Hematopoietic multipotent progenitor cell treated with erythropoietin and hydrocortisone succinate and interleukin-3 and kit ligand, for 4 days (in vitro differentiated cells): ENCODE measurements around the gene TEAD4.

ENCODE experiments used
- DNase-seq: peaks from one replicate; pipeline ENCODE4 v3.0.0-alpha.2; 2015

TEAD4 gene

DNA sequence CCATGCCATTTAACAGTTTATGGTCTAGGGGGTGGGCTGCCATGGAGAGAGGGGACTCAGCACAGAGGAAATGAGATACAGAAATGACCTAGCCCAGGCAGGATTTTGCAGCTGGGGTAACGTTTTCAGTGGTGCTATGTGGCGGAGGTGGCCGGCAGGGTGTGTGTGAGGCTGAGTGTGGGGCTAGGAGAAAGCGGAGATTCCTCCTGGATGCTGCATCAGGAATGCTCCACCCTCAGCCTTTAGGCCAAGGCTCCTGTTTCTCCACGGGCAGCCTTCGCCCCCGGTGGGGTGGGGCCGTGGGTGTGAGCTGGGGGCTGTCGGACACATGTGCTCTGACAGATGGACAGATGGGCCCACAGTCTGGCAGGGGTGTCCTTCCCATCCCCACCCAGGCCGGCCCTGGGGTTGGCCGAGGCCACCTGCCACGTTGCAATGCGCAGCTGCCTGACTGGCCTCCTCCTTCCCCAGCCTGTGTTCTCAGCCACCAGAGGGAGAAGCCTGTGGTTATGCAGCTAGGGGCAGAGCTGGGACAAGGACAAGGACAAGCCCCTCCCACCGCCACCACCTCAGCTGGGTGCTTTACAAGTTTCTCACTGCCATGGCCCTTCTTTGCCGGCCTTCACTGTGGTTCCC is 44.3 kb downstream of the TEAD4 start:
- DNase-seq = no peak

DNA sequence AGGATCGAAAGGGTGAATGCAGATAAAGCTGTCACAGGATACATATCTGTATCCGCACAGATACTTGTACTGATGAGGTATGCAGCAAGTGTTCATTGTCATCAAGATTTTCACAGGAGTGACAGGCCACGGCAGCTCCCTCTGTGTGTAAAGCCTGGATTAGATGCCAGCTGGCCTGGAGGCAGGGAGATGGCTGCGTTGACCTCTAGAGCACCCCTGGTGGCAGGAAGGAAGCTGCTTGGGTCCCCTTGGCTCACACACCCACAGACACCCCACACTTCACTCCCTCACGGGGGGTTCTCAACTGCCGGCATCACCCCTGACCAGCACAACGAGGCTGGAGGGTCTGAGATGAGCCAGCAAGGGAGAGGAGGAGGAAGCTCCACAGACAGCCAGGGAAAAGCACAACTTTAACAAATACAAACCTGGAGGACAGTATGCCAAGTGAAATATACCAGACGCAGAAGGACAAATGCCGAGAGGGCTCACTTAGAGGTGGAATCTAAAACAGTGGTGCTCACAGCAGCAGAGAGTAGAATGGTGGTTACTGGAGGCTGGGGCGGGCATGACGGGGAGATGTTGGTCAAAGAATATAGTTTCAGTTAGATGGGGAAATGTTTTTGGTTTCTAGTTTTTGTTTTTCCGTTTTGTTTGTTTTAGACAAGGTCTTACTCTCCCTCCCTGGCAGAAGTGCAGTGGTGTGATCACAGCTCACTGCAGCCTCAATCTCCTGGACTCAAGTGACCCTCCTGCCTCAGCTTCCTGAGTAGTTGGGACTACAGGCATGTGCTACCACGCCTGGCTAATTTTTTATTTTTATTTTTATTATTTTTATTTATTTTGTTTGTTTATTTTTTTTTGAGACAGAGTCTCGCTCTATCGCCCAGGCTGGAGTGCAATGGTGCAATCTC is 45.7 kb downstream of the TEAD4 start:
- DNase-seq = peak; percentile 48

DNA sequence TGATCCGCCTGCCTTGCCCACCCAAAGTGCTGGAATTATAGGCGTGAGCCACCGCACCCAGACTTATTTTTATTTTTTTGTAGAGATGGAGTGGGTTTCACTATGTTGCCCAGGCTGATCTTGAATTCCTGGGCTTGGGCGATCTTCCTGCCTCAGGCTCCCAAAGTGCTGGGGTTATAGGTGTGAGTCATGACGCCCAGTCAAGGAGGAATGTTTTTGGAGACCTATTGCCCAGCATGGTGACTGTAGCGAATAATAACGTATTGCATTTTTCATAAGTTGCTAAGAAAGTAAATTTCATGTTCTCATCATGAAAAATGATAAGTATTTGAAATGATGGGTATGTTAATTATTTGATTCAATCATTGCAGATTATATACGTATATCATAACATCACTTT is 46.5 kb downstream of the TEAD4 start:
- no peak for DNase-seq

DNA sequence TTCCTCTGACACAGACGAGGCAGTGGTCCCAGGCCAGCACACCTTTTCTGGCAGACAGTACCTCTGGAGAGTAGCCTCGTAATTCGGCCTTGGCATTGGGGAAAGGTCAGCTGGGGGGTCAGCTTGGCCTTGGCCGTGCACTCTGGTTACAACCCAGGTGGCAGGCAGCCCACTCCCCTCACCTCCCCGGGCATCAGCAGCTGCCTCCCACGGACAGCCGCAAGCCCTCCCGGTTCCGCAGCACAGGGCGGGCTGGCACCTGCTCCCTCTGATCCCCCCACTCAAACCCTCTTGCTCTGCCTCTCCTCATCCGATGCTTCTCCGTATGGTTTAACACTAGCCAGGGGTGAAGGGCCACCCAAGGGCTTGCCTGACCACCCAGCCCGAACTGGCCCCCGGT is 50.6 kb downstream of the TEAD4 start:
- no peak for DNase-seq

DNA sequence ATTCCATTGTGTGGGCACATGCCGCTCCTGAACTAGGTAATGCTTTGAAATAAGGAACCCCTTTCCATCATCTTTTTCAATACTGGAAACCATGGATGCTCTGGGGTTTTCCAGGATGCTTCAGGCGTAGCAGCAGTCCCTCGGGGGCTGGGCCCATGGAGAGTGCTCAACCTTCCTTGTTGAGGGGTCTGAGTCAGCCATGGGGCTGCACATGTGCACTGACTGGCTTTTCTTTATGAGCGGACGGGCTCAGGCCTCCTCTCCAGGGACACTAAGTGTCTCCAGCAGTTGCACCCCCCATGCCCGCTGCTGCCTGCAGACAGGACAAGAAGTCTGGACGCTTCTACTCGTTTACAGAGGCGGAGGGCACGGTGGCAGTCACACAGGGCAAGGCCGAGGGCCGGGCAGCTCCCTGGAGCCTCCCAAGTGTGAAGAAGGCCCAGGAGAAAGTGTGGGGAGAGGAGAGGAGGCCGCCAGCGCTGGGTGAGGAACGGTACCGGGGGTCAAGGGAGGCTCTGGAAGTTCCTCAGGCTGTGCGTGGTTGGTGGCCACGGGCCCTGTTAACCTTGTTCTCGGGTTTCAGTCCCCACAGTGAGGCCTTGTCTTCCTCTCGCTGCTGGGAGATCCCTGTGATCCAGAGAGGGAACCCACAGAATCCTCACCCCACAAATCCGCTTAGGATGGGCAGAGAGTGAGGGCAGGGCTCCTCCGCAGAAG is 51.2 kb downstream of the TEAD4 start:
- DNase-seq = no peak

DNA sequence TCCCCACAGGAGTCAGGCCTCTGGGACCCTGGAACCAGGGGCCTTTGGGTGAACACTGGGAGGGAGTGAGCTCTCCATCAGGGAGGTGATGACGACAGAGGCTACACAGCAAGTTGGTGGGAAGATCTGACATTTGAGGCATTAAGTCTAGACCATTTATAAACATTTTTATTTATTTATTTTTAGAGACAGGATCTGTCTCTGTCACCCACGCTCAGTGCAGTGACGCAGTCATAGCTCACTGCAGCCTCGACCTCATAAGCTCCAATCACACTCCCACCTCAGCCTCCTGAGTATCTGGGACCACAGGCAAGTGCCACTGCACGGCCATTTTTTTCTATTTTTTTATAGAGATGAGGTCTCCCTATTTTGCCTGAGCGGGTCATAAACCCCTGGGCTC is 53.6 kb downstream of the TEAD4 start:
- DNase-seq = no peak

DNA sequence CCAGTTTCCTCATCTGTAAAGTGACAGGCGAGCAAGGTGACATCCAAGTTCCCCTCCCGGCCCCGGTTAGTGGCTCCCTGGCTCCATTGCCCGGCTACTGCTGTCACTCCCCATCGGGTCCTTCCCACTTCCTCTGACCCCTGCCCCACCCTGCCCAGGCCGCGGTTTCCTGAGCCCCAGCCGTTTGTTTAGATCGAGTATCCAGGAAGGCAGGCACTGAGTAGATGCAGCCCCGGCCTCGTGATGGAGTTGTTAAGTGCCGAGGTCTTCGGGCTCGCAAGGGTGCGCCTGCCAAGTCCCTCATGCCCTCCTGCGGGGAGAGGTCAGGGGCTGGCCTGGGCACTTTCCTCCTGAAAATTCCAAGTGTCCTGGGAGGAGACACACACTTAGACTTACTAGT is 55.4 kb downstream of the TEAD4 start:
- no peak for DNase-seq

DNA sequence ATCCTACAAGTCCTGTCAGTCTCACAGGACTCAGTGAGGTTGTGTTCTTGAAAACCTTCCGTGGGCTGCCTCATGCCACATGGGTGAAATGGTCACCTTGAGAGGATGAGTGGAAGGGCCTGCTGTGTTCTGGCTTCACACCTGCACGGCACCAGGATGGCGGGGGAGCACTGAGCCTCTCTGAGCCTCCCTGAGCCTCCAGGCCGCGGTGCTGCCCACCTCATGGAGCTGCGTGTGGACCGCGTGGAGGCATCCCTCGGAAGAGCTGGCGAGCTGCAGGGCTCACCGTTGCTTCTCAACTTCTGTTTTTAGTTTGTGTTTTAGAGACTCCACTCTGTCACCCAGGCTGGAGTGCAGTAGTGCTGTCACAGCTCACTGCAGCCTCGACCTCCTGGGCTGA is 56.2 kb downstream of the TEAD4 start:
- DNase-seq = no peak

DNA sequence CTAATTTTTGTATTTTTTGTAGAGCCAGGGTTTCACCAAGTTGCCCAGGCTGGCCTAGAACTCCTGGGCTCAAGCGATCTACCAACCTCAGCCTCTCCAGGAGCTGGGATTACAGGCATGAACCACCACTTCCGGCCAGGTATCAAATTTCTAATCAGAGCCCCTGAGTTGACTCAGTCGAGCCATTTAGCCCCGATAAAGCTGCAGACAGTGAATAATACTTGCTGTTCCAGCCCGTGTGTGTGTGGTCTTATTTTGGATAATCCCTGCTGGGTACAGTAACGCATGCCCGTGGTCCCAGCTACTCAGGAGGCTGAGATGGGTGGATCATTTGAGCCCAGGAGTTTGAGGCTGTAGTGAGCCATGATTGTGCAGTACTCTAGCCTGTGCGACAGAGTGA is 57.0 kb downstream of the TEAD4 start:
- DNase-seq = no peak

DNA sequence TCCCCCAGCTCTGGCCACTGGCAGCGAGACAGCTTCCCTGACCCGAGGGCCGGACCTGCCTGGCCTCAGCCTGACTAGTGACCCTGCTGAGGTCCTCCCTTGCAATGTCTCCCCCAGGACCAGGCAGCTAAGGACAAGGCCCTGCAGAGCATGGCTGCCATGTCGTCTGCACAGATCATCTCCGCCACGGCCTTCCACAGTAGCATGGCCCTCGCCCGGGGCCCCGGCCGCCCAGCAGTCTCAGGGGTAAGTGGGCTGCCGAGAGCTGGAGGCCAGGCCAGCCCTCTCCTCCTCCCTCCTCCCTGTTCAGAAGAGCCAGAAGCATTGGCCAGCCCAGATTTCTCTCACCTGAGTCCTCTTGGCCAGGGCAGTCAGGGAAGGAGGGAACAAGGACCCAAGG is 58.1 kb downstream of the TEAD4 start:
- DNase-seq = no peak

DNA sequence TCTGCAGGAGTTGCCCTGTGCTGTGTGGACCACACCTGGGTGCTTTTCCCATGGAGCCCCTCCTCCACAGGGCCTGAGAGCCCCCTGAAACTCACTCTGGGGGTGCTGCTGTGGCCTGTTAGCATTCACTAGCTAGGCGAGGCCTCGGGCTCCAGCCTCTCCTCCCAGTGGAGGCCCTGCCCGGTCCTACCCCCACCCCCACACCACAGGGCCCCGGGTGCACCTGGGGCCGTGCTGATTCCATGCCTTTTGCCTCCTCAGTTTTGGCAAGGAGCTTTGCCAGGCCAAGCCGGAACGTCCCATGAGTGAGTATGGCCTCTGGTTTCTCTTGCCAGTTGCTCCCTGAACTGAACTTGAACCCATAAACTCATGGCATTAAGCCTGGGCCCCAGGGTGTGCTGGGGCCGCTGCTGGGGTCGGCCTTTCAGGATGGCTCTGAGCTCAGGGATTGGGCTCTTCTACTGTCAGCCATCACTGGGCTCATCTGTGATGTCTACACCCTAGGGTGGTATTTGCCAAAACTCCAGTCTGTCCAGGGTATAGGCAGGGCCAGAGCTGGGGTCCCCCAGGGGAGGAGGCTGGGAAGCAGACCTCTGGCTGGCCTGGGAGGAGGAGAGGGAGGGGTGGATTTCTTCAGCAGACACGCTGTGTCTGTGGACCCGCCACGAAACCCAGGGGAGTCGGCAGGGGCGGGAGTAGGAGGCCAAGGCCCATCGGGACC is 59.2 kb downstream of the TEAD4 start:
- DNase-seq = no peak

DNA sequence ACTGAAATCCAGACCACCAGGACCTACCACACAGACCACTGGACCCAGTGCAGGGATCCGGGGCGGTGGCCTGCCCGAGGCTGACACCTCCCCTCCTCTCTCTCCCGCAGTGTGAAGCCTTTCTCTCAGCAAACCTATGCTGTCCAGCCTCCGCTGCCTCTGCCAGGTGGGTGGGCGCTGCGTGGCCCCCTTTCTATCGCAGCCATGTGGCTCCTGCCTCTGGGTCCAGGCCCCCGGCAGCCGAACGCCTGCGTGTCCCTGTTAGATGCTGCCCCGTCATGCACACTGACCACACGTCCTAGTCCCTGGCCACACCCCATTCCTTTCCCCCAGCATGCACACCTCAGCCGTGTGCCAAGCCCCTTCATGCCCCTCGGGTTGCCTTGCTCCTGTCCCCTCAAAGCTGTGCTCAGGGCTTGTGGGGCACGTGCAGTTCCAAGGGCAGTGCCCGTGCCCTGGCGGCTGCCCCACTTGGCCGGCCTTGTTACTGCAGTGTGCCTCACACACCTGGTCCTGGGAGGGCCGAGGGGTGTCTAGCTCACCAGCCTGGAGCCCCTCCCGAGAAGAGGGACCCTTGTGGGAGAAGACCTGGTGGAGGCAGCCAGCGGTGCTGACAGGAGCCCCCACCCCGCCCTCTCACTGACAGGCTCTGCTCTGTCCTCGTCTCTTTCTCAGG is 59.9 kb downstream of the TEAD4 start:
- DNase-seq = no peak

DNA sequence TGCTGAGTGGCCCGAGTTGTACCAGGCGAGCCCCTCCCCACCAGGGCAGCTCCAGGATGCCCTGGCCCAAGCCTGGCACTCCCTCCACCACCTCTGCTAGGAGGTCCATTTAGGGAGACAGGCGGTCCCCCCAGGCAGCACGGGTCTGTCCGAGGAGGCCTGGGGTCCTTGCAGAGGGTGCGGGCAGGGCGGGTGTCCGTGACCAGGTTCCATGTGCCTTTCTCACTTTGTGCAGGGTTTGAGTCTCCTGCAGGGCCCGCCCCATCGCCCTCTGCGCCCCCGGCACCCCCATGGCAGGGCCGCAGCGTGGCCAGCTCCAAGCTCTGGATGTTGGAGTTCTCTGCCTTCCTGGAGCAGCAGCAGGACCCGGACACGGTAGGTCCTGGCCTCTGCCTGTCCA is 61.2 kb downstream of the TEAD4 start:
- DNase-seq = no peak

DNA sequence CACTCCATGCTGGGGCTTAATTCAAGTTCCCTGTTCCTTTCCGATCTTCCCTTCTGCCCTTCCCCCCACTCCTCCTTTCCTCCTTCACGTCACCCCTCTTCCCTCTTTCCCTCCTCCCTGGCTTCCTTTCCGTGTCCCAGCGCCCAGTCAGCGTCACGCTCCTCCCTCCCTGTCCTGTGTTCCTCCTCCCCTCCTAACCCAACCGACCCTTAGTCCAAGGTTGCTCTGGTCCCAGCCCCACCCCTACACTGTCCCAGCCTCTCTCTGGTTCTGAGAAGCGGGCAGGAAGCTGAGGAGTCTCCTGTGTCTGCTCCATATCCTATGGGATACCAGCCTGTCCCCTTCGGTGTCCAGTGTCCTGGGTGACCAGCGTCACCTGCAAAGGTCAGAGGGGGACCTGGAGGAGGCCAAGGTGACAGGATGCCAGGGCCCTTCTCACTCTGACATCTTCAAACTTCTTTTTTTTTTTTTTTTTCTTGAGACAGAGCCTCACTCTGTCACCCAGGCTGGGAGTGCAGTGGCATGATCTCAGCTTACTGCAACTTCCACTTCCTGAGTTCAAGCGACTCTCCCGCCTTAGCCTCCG is 61.7 kb downstream of the TEAD4 start:
- no peak for DNase-seq

DNA sequence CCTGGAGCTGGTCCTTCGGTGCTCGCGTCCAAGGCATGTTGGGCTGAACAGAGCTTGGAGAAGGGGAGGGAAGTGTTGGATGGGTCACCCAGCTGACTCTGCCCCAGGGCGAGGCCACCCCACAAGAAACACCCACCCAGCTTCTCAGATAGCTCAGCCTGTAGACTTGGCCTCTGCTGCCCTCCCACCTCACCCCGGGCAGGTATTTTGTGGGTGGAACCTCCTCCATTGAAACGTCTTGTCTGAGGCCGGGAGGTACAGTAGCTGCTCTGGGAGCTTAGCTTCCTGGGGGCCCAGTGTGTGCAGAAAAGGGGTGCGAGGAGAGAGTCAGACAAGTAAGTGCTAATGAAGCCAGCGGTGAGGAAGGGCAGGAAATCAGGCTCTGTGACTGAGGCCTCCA is 63.2 kb downstream of the TEAD4 start:
- DNase-seq = no peak

DNA sequence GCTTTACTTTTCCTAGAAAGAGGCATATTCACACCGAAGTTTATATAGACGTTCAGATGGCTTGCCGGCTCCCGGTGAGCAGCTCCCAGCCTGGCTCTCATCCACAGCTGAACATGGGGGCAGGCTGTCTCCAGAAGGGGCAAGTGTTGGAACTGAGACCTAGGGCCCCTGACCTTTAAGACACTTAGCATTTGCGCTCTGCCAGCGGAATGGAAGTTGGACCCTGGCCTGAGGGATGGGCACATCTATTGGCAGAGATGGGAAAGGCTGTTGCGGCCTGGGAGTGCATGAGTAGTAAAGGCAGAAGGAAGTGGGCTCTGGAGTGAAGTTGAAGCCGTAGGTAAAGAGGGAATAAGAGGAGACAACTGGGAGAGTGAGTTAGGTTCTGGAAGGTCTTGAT is 63.8 kb downstream of the TEAD4 start:
- DNase-seq = no peak

DNA sequence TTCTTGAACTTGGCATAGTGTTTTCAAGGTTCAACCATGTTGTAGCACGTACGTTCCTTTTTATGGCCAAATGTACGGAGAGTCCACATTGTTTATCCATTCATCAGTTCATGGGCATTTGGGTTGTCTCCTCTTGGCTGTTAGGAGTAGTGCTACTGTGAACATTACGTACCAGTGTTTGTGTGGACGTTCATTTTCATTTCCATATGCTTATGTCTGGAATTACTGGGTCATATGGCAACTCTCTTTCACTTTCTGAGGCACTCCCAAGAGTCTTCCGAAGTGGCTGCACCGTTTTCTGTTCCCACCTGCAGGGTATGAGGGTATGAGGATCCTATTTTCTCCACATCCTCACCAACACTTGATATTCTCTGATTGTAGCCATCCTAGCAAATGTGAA is 68.9 kb downstream of the TEAD4 start:
- no peak for DNase-seq

DNA sequence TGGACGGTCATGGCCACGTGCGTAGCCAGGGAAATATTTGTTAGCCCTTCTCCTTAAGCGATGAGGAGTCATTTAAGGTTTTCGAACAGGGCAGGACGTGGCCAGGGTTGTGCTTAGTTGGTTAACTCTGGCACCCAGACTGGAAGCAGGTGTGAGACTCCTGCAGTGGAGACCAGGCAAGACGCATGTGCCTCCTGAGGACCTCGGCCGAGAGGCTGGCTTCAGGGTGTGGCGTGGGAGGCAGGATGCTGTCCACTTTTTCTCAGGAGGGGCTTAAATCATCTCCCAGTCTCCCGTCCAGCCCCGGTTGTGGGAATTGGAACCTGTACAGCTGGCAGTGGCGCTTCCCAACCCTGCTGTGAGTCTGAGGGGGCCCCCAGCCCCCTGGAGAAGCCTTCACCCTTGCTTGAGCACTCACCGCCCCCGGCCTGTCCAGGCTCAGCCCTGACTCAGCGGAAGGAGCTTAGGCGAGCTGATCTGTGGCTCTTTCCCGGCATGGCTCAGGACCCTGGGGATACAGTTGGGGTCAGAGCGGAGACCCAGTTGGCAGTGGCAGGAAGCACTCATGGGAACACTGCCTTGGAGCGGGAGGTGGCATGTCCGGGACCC is 71.7 kb downstream of the TEAD4 start:
- no peak for DNase-seq

DNA sequence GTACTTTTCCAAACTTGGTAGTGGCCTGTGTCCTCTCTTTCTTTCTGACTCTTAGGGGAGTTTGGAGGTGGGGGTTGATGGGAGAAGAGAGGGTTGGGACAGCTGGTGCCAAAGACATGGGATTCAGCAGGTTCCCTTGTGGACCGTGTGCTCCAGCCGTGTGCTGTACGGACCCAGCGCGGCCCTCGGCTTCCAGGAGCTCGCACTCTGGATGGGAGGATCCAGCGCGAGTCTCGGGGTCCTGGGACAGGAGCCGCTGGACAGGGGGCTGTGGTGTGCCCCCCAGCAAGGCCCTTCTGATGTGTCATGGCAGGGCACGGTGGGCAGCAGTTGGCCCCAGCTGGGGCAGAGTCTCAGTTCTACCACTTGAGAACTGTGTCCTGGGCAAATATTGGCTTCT is 73.0 kb downstream of the TEAD4 start:
- DNase-seq = no peak

DNA sequence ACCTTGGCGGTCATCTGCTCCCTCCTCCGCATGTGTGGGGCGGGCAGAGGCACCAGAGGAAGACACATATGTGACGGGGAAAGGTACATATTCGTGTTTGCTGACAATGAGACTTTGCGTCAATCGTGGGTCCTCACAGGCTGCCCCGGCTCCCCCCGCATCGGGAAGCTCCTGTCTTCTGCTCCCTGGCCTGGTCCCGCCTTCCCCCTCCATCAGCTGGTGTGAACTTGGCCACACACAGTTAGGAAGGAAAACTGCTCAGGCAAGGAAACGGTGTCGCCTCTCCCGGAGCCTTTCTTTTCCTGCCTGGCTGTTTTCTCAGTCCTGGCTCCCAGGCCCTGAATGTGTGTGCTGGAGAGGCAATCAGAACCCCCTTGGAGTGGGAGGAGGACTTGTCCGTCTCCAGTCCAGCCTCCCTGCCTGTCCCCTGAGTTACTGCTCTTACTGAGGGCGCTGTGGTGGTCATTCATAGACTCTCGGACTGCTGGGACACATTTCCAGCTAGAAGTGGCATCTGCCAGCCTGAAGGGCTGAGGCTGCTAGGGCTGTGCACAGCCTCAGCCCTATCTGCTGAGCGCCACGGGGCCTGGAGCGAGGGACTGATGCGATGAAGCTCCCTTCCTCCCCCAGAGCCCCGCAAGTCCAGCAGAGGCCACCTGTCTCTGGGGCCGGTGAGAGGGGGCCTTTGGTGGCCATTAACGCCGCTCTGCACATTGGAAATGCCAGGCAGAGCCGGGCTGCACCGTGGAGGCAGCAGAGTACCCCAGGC is 73.8 kb downstream of the TEAD4 start:
- no peak for DNase-seq

DNA sequence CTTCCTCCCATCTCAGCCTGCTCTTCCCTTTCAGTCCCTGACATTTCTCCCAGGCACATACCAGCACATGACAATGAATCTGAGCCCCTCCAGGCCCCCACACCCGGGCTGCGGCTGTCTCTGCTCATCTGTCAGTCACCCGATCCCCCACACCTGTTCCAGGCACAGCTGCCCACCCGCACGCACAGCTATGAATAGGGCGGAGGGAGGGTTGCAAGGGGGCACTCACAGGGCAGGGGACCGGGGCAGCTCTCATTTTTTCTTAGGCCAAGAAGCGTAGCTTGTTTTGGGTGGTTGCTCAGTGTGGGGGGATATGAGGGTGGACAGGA is 74.3 kb downstream of the TEAD4 start:
- no peak for DNase-seq
